Fibroblast of the conjunctiva (primary cell): ENCODE measurements around the gene QRSL1.
"Not testable (repeated sequence)": the region's sequence is repeated elsewhere in the genome, so short reads cannot be mapped to it uniquely, and the experiment has no call there.

Source experiments
- DNase-seq: peaks from one replicate; pipeline ENCODE4 v3.0.0-alpha.2; 2010; ENCODE audit warnings: low read depth

QRSL1 gene

GRCh38 chr6:106623039-106623438, 6.3 kb upstream of the QRSL1 start:
- DNase-seq: no peak

GRCh38 chr6:106626485-106626884, 2.9 kb upstream of the QRSL1 start:
- DNase-seq: no peak

- DNase-seq: not testable (repeated sequence)
Measured at GRCh38 chr6:106627760-106628159, 1.6 kb upstream of the QRSL1 start.

DNA sequence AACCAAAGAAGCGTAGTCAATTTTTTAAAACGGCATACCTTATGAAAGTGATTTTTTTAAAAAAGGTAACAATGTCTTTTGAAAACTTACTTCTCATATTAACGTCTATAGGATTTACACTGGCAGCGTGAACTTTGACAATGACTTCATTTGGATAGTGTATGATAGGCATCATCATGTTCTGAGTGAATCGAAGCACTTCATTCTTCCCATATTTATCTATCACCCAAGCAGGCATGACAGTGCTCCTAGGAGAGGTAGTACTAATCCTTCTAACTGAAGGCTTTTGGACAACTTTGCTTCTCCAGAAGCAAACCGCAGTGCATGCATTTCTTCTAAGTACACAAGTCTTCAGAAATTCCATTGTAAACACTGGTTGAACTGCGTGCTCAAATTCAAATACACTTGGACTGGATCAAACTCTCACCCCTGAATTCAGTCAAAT, 698 bp upstream of the QRSL1 start:
- DNase-seq: no peak

- no peak for DNase-seq
Measured at GRCh38 chr6:106629859-106630163, 433 bp downstream of the QRSL1 start.

DNA sequence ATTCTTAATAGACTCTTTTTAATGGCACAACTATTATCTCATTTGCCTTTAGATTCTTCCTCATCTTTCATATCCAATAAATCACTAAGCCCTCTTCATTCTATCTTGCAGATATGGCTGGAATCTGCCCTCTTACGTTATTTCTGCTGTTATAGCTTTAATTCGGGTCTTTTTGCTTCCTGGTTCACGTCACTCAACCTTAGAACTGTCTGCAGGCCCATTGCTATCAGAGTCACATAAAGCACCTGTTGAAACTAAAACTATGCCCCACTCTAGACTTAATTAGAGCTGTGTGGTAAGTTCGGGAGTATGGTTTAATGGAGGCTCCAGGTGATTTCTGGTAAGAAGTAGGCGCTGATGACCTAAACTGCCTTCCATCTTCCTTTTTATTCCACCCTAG, 988 bp downstream of the QRSL1 start:
- no peak for DNase-seq

GRCh38 chr6:106631346-106631745, 2.0 kb downstream of the QRSL1 start:
- DNase-seq: no peak

DNA sequence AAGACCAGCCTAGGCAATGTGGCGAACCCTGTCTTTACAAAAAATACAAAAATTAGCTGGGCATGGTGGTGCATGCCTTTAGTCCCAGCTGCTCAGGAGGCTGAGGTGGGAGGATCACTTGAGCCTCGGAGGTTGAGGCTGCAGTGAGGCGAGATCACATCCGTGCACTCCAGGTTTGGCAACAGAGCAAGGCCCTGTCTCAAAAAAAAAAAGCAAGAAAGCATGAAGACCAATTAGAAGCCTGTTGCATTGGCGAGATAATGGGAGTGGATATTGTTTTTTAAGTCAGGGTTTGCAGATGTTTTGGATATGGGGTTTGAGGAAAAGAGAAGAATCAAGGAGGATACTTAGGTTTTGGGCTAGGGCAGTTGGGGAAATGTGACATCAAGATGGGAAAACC, 5.2 kb downstream of the QRSL1 start:
- DNase-seq: no peak

- no peak for DNase-seq
Measured at GRCh38 chr6:106637051-106637716, 7.8 kb downstream of the QRSL1 start.

DNA sequence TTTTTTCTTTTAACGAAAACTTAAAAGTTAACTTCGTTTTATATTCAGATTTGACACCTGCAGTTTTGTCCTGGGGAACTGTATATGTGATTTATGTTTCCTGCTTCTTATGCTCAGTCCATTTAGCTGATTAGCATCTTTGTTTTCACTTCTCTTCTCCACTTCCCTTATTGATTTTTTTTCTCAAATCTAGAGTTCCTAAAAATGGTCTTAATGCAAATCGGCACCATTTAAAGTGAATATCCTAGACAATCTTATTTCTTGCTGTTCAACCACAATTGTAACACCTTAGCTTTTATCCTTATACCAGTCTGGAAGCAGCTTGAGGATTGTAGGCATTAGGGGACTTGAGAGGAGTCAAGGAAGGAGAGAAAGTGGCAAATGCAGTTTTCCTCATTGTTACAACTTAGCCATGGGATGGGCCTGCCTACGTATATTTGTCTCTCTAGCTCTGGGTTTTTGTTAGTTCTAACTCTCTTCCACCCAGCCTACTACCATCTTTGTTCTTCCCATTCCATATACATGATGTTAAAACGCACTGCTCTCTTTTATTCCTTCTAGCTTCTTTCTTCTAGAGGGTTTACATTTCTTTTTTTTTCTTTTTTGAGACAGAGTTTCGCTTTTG, 8.5 kb downstream of the QRSL1 start:
- no peak for DNase-seq

DNA sequence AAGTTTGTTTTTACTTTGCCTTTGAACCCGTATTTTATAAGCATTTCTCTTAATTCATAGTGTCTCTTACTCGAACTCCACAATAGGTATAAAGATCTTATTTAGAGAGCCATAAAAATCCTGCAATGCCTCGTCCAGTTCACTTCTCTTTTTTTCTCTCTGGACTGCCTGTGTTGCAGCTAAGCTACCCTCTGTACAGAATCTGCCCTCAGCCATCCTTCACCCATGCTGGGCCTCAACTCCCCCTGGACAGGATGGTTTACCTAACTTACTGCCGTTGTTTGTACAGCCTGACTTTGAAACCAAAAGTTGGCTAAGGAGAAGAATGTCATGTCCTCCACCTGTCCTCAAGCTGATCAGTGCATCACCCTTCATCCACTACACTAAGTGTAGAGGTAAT, 10.4 kb downstream of the QRSL1 start:
- DNase-seq: no peak

DNA sequence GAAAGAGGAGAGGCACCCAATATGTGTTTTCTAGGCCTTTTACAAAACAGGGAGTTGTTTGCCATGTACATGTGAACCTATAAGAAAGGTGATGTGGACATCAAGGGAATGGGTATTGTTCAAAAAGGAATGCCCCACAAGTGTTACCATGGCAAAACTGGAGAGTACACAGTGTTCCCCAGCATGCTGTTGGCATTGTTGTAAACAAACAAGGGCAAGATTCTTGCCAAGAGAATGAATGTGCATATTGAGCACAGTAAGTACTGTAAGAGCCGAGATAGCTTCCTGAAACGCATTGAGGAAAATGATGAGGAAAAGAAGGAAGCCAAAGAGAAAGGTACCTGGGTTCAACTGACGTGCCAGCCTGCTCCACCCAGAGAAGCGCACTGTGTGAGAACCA, 13.1 kb downstream of the QRSL1 start:
- DNase-seq: no peak

DNA sequence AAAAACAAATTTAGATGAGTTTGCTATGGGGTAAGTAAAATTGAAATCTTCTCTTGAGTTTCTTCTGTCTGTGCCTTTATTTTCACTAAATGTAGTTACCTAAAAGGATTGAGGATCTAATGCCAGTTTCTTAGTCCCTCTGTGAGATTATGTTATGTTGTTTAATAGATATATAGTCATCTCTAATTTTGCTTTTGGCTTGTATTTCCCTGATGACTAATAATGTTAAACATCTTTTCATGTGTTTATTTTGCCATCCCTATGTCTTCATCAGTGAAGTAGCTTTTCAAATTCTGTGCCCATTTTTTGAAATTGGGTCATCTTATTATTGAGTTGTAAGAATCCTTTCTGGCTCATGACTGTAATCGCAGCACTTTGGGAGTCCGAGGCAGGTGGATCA, 13.7 kb downstream of the QRSL1 start:
- DNase-seq: no peak

- DNase-seq: no peak
Measured at GRCh38 chr6:106648651-106649308, 19.4 kb downstream of the QRSL1 start.

- DNase-seq: no peak
Measured at GRCh38 chr6:106658469-106658868, 29.1 kb downstream of the QRSL1 start.

DNA sequence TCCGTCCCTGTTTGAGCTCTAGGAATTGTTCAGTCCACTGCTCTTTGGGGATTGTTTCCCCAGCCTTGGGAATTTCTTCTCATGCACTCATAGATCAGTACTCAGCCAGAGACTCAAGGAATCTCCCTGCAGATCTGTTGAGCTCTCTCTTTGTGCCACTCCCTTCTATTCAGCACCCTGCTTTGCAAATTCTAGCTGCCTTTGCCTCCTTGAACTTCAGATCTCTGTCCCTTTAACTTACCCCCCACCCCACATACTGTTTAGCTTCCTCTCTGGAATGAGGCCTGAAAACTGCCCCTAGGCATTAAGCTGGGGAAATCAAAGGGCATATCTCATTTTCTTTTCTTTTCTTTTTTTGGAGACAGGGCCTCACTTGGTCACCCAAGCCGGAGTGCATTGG, 30.5 kb downstream of the QRSL1 start:
- DNase-seq: no peak

DNA sequence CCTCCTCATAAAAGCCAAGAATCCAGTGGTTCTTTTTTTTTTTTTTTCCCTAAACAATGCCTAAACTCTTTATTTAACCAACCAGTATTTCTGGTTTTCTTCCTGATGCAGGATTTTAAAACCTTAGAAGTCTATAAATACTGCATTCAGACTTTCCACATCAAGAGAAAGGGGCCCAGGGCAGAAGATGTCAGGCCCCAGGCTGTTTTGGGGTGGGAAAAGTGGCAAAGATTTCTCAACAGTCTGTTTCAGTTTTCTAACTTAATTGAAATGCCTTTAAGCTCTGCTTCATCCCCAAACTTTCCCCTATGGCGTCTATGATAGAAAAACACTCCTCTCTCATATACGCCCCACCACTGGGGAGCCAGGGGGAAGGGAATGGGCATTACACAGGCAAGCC, 33.1 kb downstream of the QRSL1 start:
- DNase-seq: no peak

DNA sequence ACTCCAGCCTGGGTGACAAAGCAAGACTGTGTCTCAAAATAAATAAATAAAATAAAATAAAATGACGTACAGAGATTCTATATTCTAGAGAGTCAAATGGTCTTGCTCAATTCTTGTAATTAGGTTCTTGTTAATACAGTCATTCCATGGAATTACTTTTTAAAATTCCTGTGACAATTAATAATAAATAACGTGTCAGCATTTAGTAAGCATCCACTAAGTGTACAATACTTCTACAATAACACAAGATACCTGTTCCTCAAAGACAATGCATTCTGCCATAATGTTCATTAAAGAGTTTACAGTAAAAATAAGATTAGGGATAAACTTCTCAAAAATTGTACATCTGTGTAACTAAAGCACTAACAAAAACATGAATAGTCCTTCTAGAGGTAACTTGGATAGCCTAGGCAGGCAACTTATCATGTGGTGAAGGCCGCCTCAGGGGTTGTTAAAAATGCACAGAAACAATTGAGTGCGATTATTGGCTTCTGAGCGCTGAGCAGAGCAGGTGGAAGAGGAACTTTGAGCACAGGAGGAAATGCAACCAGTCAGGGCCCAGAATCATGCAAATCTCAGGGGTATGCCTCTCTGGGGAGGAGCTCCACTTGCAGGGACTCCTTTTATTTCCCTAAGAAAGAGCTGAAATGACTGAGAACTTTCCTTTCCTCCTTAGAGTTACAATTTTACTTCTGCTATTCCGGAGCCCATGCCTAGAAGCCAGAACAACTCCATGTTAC, 37.1 kb downstream of the QRSL1 start:
- DNase-seq: no peak

GRCh38 chr6:106667022-106667402, 37.6 kb downstream of the QRSL1 start:
- DNase-seq: no peak

DNA sequence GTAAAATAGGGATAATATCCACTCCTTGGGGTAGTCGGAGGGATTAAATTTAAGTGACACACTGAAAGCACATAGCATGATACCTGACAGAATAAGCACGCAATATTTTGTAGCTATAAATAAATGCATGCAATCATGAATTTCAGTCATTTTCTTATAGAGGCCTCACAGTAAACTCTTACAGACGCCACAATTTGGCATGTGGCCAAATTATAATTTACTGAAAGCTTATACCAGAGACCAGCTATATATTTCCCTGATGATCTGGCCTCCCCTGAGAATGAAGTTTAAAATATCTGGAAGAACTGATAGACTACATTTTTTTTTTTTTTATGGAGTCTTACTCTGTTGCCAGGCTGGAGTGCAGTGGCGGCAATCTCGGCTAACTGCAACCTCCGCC, 40.9 kb downstream of the QRSL1 start:
- no peak for DNase-seq

- no peak for DNase-seq
Measured at GRCh38 chr6:106671651-106672050, 42.3 kb downstream of the QRSL1 start.

DNA sequence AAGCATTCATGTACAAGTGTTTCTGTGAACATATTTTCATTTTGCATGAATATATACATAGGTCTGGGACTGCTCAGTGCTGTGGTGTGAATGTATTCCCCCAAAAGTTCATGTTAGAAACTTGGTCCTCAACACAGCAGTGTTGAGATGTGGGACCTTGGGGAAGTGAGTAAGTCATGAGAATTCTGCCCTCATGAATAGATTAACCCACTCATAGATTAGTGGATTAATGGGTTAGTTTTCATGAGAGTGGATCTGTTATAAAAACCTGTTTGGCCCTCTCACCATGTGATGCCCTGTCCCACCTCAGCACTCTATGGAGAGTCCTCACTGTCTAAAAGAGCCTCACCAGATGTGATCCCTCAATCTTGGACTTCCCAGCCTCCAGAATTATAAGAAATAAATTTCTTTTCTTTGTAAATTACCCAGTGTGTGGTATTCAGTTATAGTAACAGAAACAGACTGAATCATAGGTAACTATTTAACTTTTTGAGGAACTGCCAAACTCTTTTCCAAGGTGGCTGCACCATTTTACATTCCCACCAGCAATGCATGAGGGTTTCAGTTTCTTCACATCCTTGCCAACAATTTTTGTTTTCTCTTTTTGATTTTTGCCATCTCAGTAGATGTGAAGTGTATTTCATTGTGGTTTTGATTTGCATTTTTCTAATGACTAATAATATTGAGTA, 45.3 kb downstream of the QRSL1 start:
- DNase-seq: no peak

- DNase-seq: no peak
Measured at GRCh38 chr6:106677282-106677681, 47.9 kb downstream of the QRSL1 start.
